Frontal cortex (tissue), 4 donors: ENCODE data around the gene REV3L. TPM values are rescaled to one million over a fixed set of nuclear protein-coding genes. Genes with fewer than 3 reads are reported as not detected.
"Not testable (repeated sequence)": the region's sequence is repeated elsewhere in the genome, so short reads cannot be mapped to it uniquely, and the experiment has no call there.

Experiments
- DNase-seq, 2 donors: peaks; one replicate each; pipeline ENCODE4 v3.0.0; 2012; ENCODE audit warnings: low spot score in 2 of 2
- FAIRE-seq: peaks from 2 replicates; lab custom pipeline; 2012; peaks lifted over from hg19 to GRCh38; lab: Jason Lieb, UNC
- total RNA-seq: library from RNA; depleted of rRNA; stranded (reverse); fragments of >200 nt; gene quantifications from one replicate; pipeline ENCODE4 v1.2.3, GENCODE V29; 2014
- donor health status: control.
- donor health status: control.
- donor health status: control.

Gene REV3L
- total RNA-seq, 1 donor from 2014 or later, result 95.0 TPM

GRCh38 chr6:111329882-111330633 is 153.0 kb downstream of the REV3L start:
- DNase-seq, result no peak
- no peak for FAIRE-seq

GRCh38 chr6:111326563-111326962 is 156.5 kb downstream of the REV3L start:
- DNase-seq (no peak), FAIRE-seq (no peak)

GRCh38 chr6:111322145-111322544 is 160.9 kb downstream of the REV3L start:
- DNase-seq (no peak), FAIRE-seq (no peak)

DNA sequence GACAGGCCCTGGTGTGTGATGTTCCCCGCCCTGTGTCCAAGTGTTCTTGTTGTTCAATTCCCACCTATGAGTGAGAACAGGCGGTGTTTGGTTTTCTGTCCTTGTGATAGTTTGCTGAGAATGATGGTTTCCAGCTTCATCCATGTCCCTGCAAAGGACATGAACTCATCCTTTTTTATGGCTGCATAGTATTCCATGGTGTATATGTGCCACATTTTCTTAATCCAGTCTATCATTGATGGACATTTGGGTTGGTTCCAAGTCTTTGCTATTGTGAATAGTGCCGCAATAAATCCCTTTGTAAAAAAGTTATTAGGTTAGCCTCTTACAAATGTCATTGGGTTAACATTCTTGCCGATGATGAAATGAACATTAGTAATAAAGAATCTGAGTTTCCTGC is 175.1 kb downstream of the REV3L start:
- not testable (repeated sequence) for FAIRE-seq, DNase-seq

- FAIRE-seq (no peak), DNase-seq (no peak)
Observed at GRCh38 chr6:111307275-111307858, 175.7 kb downstream of the REV3L start.

DNA sequence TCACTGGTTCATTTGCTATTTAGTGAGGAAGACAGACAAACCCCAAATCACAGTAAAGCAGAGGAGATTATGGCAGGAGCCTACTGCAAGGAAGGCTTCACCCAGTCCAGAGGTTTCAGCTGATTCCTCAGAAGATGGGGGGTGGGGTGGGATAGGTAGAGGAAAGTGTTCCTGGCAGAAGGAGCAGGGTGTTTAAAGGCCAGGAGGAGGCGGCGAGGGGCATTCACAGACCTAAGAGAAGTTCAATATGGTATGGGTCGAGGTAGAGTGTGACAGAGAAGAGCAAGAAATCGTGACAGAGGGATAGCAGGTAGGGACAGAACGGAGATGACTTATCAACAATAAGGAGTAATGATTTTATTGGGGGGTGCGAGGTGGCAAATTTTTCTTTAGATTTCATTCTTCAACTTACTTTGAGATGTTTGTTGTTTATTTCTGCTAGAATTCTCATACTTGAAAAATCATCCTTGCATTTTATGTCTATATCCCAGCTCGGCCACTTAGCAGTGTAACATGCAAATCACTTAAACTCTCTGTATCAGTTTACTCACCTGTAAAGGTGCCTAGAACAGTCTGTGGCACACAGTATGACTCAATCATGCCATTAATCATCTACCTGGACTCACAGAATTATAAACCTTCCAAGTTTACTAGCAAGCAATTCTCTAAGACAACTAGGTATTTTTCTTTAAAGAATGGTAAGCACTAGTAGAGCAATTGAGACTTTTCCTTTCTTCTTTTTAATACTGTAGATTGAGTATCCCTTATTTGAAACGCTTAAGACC is 176.7 kb downstream of the REV3L start:
- no peak for FAIRE-seq
- no peak for DNase-seq

GRCh38 chr6:111301946-111302345 is 181.1 kb downstream of the REV3L start:
- DNase-seq (no peak), FAIRE-seq (no peak)

DNA sequence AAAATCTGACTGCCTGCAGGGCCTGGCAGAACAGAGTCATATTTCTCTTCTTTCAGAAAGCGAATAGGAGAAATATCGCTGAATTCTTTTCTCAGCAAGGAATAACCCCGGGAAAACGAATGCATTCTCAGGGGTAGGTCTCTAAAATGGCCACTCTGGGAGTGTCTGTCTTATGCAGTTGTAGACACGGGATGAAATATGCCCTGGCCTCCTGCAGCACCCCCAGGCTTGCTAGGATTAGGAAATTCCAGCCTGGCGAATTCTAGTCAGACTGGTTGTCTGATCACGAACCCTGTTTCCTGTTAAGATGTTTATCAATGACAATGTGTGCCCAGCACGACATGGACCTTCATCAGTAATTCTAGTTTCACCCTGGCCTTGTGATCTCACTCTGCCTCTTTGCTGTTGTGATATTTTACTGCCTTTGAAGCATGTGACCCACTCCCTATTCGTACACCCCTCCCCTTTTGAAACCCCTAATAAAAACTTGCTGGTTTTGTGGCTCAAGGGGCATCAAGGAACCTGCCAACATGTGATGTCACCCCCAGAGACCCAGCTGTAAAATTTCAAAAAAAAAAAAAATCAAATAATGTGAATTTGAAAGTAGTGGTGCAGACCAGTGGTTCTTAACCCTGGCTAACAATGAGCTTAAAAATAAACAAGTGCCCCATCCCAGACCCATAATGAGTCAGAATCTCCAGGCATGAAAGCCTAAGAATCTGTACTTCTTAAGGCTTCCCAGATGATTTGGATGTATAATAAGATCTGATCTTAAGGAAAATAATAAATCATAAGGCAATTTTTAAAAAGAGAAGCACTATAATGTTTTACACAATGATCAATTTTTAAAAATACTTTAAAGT is 181.8 kb downstream of the REV3L start:
- DNase-seq, FAIRE-seq: not testable (repeated sequence)

DNA sequence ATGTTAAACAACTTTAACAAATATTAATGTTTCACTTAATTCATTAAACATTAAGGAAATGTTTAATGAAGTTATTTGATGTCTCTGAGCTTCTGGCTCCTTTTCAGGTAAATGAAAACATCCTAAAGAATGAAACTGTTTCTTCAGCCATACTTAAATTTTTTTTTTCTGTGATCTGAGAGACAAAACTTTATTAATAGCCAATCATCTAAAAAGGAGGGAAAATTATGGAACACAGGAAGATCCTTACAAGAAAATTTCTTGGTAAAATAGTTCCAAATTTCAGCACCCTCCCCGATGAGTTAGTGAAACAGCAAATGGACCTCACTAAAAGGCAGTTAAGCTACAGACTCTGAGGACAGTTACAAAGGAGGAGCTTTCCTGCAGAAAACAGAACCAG is 185.2 kb downstream of the REV3L start:
- no peak for DNase-seq
- no peak for FAIRE-seq

DNA sequence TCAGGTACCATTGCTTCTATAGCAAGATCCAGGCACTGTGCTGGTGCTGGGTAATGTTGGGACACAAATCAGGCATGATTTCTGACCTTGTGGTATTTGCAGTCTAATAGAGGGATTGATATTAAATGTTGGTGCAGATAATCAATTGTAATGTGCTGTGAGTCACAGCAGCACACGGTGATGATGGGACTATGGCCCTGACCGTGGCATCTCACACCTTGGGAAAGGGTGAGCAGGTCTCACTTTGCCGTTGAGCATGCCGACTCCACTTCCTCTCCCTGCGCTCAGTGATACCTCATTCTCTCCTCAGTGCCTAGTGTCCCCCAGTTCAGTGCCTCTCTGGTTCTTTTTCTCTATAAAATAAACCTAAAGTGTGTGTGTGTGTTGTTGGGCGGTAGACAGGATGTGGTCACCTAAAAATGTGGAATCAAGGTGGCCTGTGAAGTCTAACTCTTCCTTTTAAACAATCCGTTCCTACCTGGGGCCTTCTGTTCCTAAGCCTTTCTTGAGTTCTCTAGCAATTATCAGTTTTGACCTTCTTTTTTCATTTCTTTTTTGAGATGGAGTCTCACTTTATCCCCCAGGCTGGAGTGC is 188.5 kb downstream of the REV3L start:
- no peak for FAIRE-seq

GRCh38 chr6:111291336-111292259 is 191.4 kb downstream of the REV3L start:
- no peak for FAIRE-seq
- DNase-seq, result no peak

More for the DNA sequence above, 188.5 kb downstream of the REV3L start:
- no peak for DNase-seq

DNA sequence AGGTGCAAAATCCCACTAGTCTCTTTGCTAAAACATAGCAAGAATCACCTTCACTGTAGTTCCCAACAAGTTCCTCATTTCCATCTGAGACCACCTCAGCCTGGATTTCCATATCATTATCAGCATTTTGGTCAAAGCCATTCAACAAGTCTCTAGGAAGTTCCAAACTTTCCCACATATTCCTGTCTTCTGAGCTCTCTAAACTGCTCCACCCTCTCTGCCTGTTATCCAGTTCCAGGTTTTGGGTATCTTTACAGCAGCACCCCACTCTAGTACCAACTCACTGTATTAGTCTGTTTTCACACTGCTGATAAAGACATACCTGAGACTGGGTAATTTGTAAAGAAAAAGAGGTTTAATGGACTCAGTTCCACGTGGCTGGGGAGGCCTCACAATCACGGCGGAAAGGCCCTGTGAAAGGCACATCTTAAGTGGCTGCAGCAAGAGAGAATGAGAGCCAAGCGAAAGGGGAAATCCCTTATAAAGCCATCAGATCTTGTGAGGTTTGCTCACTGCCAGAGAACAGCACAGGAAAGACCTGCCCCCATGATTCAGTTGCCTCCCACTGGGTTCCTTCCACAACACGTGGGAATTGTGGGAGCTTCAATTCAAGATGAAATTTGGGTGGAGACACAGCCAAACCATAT is 192.2 kb downstream of the REV3L start:
- not testable (repeated sequence) for FAIRE-seq, DNase-seq

GRCh38 chr6:111284356-111284755 is 198.7 kb downstream of the REV3L start:
- not testable (repeated sequence) for DNase-seq, FAIRE-seq

- no peak for FAIRE-seq
- no peak for DNase-seq
Observed at GRCh38 chr6:111283707-111284106, 199.3 kb downstream of the REV3L start.

- DNase-seq, result no peak
- no peak for FAIRE-seq
Observed at GRCh38 chr6:111282515-111282914, 200.5 kb downstream of the REV3L start.

GRCh38 chr6:111280445-111280955 is 202.5 kb downstream of the REV3L start:
- DNase-seq (no peak), FAIRE-seq (no peak)

GRCh38 chr6:111278731-111279130 is 204.3 kb downstream of the REV3L start:
- DNase-seq (no peak), FAIRE-seq (no peak)

GRCh38 chr6:111277819-111278218 is 205.2 kb downstream of the REV3L start:
- DNase-seq (no peak), FAIRE-seq (no peak)
